ENCODE data around the gene TBCC. TPM values are rescaled to one million over a fixed set of nuclear protein-coding genes. Genes with fewer than 3 reads are reported as not detected.
A peak's percentile ranks its signal among the peaks of the same experiment; 100 is the strongest.

Gene TBCC
- total and polyA plus RNA-seq, 2 donors from 2014 or later = 17.6 to 21.2 TPM

- H3K27ac ChIP-seq (ENCODE audit: low read depth in 2 of 2, low read length in 2 of 2) = no peak overlapping the region
- no peaks in the 10 kb centered on the region for H3K4me1 ChIP-seq (ENCODE audit: control insufficient read depth in 2 of 3, insufficient read depth in 2 of 3, low read depth in 1 of 3, low read length in 3 of 3)
- FAIRE-seq (no peak), DNase-seq (peak in 1 of 5 donors; percentile 49)
- TF ChIP-seq CTCF (IDR thresholded peaks at IDR 0.05; ENCODE audit: borderline replicate concordance, extremely low read depth, insufficient read depth) = no peak
- no peak overlapping the region for H3K9ac ChIP-seq (ENCODE audit: low read length in 3 of 3)
- no peaks in the 10 kb centered on the region for H3K27me3 ChIP-seq (ENCODE audit: control insufficient read depth, insufficient read depth, low read length)
- peaks cover 0 to 7% (median 0%) of the 10 kb centered on the region in 3 donors for H3K9me3 ChIP-seq (ENCODE audit: control insufficient read depth in 2 of 3, insufficient read depth in 1 of 3, low read length in 3 of 3)
- intact Hi-C loops (cut with DNase I) = no loop called here
- no peak overlapping the region for H3K4me3 ChIP-seq (ENCODE audit: low read length in 3 of 3)
- H3K36me3 ChIP-seq (ENCODE audit: control insufficient read depth in 2 of 3, insufficient read depth in 3 of 3, low read length in 3 of 3) = no peaks in the 10 kb centered on the region
Observed at GRCh38 chr6:42709871-42710270, 36.0 kb downstream of the TBCC start.

GRCh38 chr6:42708096-42708495 is 37.8 kb downstream of the TBCC start:
- no peak for FAIRE-seq

GRCh38 chr6:42707595-42707994 is 38.3 kb downstream of the TBCC start:
- Histone ChIP-seq H3K4me1 (ENCODE audit: control insufficient read depth in 2 of 3, insufficient read depth in 2 of 3, low read depth in 1 of 3, low read length in 3 of 3) (no peaks in the 10 kb centered on the region), H3K36me3 (ENCODE audit: control insufficient read depth in 2 of 3, insufficient read depth in 3 of 3, low read length in 3 of 3) (no peaks in the 10 kb centered on the region), H3K9me3 (ENCODE audit: control insufficient read depth in 2 of 3, insufficient read depth in 1 of 3, low read length in 3 of 3) (peaks cover 0 to 7% (median 0%) of the 10 kb centered on the region in 3 donors), H3K27me3 (ENCODE audit: control insufficient read depth, insufficient read depth, low read length) (no peaks in the 10 kb centered on the region), H3K27ac (ENCODE audit: low read depth in 2 of 2, low read length in 2 of 2) (no peak overlapping the region), H3K9ac (ENCODE audit: low read length in 3 of 3) (no peak overlapping the region), H3K4me3 (ENCODE audit: low read length in 3 of 3) (no peak overlapping the region)
- intact Hi-C loops (cut with DNase I) = no loop called here
- FAIRE-seq (no peak), DNase-seq (no peak)
- no peak for TF ChIP-seq CTCF (IDR thresholded peaks at IDR 0.05; ENCODE audit: borderline replicate concordance, extremely low read depth, insufficient read depth)

More at GRCh38 chr6:42708096-42708495, 37.8 kb downstream of the TBCC start:
- Histone ChIP-seq H3K27ac (ENCODE audit: low read depth in 2 of 2, low read length in 2 of 2) (no peak overlapping the region), H3K4me3 (ENCODE audit: low read length in 3 of 3) (no peak overlapping the region), H3K9me3 (ENCODE audit: control insufficient read depth in 2 of 3, insufficient read depth in 1 of 3, low read length in 3 of 3) (peaks cover 0 to 7% (median 0%) of the 10 kb centered on the region in 3 donors), H3K9ac (ENCODE audit: low read length in 3 of 3) (no peak overlapping the region), H3K4me1 (ENCODE audit: control insufficient read depth in 2 of 3, insufficient read depth in 2 of 3, low read depth in 1 of 3, low read length in 3 of 3) (no peaks in the 10 kb centered on the region), H3K36me3 (ENCODE audit: control insufficient read depth in 2 of 3, insufficient read depth in 3 of 3, low read length in 3 of 3) (no peaks in the 10 kb centered on the region), H3K27me3 (ENCODE audit: control insufficient read depth, insufficient read depth, low read length) (no peaks in the 10 kb centered on the region)
- TF ChIP-seq CTCF (IDR thresholded peaks at IDR 0.05; ENCODE audit: borderline replicate concordance, extremely low read depth, insufficient read depth) = no peak
- intact Hi-C loops (cut with DNase I) = no loop called here
- peak in 1 of 5 donors; percentile 40 for DNase-seq

GRCh38 chr6:42704937-42705374 is 40.9 kb downstream of the TBCC start:
- no peak for TF ChIP-seq CTCF (IDR thresholded peaks at IDR 0.05; ENCODE audit: borderline replicate concordance, extremely low read depth, insufficient read depth)
- no peak for FAIRE-seq
- intact Hi-C loops (cut with DNase I) = no loop called here
- H3K27ac ChIP-seq (ENCODE audit: low read depth in 2 of 2, low read length in 2 of 2) = no peak overlapping the region
- H3K4me3 ChIP-seq (ENCODE audit: low read length in 3 of 3) = no peak overlapping the region
- H3K27me3 ChIP-seq (ENCODE audit: control insufficient read depth, insufficient read depth, low read length) = no peaks in the 10 kb centered on the region
- DNase-seq = peak in 1 of 5 donors; percentile 54
- no peaks in the 10 kb centered on the region for H3K4me1 ChIP-seq (ENCODE audit: control insufficient read depth in 2 of 3, insufficient read depth in 2 of 3, low read depth in 1 of 3, low read length in 3 of 3)
- no peak overlapping the region for H3K9ac ChIP-seq (ENCODE audit: low read length in 3 of 3)
- H3K36me3 ChIP-seq (ENCODE audit: control insufficient read depth in 2 of 3, insufficient read depth in 3 of 3, low read length in 3 of 3) = no peaks in the 10 kb centered on the region
- H3K9me3 ChIP-seq (ENCODE audit: control insufficient read depth in 2 of 3, insufficient read depth in 1 of 3, low read length in 3 of 3) = no peaks in the 10 kb centered on the region
